ENCODE results near the gene RASSF6.
"Not testable (repeated sequence)": the region's sequence is repeated elsewhere in the genome, so short reads cannot be mapped to it uniquely, and the experiment has no call there.

RASSF6 gene

DNA sequence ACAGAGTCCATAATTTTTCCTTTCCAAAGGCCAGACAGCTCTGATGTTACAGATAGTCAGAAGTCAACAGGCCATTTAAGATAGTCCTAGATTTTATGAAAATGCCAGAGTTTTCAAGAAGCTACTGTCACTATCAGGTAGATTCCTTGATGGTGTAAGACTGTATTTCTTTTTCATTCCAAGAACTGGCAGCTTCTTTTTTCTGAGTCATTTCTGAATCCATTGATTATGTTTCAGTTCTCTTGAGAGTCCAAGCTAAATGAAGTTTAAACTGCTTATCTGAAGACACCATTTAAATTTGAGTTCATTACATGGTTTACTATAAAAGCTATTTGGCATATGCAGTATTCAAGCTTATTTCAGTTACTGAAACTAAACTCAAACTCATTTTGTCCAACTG is 44.6 kb downstream of the RASSF6 start:
- DNase-seq: no peak

DNA sequence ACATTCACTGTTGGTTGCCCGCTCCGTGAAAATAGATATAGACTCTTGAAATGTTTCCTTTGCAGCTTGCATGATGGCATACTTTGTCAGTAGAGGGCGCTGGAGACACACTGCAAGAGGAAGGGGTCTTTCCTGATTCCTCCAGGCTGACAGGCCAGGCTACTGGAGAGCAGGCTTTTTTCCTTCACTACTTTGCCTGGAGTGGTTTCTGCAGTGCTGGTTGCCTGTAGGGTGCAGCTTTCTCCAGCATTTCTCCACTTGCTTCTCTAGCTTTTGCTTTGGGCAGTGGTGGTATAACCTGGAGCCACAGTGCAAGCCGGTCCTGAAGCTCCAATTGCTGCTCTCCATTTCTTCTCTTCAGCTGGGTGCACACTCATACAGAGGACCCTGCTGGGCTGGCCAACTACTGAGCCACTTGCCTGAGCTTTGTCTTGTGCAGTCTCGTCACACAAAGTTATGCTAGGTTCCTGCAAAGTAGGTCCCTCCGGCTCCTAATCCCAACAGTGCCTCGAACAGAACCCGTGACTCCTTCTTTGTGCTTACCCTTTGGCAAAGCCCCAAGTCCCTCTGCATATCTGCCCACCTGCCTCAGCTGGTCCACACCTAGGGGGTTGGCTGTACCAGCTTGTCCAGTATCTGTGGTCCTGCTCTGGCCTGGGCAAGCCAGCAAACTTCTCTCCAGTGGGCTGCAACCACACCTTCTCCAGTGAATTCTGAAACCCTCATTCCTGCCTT is 46.3 kb downstream of the RASSF6 start:
- peak; percentile 74 for DNase-seq

DNA sequence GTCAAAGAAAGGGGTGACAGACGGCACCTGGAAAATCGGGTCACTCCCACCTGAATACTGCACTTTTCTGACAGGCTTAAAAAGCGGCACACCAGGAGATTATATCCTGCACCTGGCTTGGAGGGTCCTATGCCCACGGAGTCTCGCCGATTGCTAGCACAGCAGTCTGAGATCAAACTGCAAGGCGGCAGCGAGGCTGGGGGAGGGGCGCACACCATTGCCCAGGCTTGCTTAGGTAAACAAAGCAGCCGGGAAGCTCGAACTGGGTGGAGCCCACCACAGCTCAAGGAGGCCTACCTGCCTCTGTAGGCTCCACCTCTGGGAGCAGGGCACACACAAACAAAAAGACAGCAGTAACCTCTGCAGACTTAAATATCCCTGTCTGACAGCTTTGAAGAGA is 69.4 kb downstream of the RASSF6 start:
- not testable (repeated sequence) for DNase-seq

GRCh38 chr4:73544620-73545019 is 75.6 kb downstream of the RASSF6 start:
- no peak for DNase-seq

GRCh38 chr4:73541251-73541650 is 79.0 kb downstream of the RASSF6 start:
- no peak for DNase-seq

DNA sequence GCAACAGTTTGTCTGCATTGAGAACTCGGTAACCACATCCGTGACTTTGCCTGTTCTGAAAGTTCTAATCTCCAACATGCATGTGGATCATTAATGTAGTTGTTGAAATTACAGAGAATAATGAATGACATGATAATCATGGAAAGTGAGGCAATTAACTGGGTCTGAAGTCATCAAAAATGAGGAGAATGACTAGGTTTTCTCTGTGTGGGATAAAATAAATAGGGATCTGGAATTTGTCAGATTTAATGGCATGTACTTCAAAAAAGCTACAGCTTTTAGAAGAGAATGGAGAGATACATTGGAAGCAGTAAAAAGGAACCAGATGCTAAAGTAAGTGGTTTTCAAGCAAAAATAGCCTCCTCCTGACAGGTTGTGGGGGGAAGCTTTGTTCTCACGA is 79.4 kb downstream of the RASSF6 start:
- no peak for DNase-seq

GRCh38 chr4:73539386-73539785 is 80.8 kb downstream of the RASSF6 start:
- no peak for DNase-seq

- DNase-seq: no peak
Measured at GRCh38 chr4:73538162-73538561, 82.1 kb downstream of the RASSF6 start.

DNA sequence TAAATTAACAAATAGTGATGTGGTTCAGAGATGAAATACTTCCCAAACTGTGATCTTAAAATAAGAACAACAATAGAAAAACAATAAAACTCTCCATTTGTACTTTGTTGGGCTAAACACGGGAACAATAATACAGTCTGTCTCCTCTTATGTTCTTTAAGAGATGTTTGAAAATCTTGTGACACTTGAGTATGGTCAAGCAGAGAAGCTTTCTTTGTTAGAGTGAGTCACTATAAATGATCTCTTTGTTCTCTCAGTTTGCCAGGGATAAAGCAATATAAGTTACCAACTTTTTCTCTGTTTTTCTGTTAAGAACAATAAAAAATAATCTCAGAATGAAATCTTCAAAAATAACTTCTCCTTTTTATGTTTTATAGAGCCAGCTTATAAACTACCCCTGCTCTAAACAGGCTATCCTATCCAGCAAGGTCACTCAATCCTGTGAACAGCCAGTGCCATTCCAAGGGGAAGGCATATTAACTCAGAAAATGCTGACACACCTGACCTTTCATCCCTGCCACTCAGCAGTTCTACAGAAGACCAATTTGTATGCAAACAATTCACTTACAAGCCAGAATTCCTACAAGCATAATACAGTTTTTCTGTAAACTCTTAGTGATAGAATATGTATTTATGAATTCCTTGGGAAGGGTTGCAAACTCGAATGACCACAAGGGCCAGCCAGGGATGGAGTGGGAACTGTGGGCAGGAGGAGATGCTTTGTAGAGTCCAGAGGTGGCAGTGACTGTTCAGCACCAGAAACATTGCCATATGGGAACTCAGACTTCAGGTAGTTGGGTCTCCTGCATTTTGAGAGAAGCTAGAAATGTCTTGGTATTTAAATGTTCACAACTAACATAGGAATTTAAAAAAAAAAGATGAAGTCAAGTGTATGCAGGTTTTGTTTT is 86.5 kb downstream of the RASSF6 start:
- no peak for DNase-seq

GRCh38 chr4:73528171-73528570 is 92.1 kb downstream of the RASSF6 start:
- no peak for DNase-seq

- DNase-seq: no peak
Measured at GRCh38 chr4:73527196-73527595, 93.0 kb downstream of the RASSF6 start.

DNA sequence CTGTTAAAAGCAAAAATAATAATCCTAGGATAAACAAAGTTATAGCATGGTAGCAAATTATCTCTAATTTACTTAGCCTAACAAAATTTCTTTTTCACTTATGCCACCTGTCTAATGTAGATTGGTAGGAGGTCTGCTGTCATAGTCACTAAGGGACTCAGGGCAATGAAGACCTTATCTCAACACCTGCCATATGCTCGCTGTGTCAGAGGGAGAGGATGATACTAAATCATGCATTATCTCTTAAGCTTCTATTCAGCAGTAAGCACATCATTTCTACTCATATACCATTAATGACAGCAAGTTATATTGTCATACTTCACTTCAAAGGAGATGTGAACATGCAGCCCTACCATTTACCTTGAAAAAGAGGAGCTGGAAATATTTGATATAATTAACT is 94.6 kb downstream of the RASSF6 start:
- DNase-seq: no peak

- no peak for DNase-seq
Measured at GRCh38 chr4:73523126-73523525, 97.1 kb downstream of the RASSF6 start.
